Spleen (tissue), 7 donors: Measurements from ENCODE around the gene SLC22A3.

ENCODE experiments used
- CTCF ChIP-seq, 11 experiments: fragments of 200-600 bp in 7 of 11; fragments of 450-650 bp in 4 of 11; sonication (generic) in 4 of 11; IDR thresholded peaks in 8 of 11; conservative IDR thresholded peaks in 3 of 11; 1 replicate in 7 of 11; 2 replicates in 4 of 11; pipeline versions ENCODE4 v1.4.0 to v1.8.0; 2016 to 2021; ENCODE audit warnings: antibody characterized with exemption in 11 of 11, inconsistent platforms in 4 of 11, mild to moderate bottlenecking in 1 of 11
- POLR2A ChIP-seq, 3 donors: fragments of 450-650 bp; IDR thresholded peaks; one replicate each; pipeline ENCODE4 v1.5.1; 2017; ENCODE audit warnings: antibody characterized with exemption in 3 of 3, mild to moderate bottlenecking in 1 of 3
- donor health status: DM: no; HTN: no; CAD: no; lungs with moderate emphysema.
- donor health status: DM: no; HTN: no; CAD: no.
- donor health status: DM: no; HTN: no; CAD: no.

DNA sequence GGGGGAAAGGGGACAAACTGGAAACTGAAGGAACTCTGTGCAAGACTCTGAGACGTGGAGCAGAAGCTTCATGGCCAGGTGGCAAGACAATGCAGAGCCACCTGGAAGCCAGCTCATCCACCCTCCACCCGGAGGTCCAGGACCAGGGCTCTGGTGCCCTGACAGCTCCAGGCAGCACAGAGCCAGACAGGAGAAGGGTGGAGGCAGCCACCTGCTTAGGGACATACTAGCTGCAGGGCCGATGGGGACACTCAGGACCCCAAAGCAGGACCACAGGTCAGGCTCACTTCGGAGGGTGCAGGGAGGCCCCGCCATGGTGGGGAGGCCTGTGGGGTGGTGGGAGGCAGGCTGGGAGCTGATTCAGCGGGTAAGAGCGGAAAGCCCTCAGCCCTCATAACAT, 19.0 kb upstream of the SLC22A3 start:
- TF ChIP-seq POLR2A (IDR thresholded peaks at IDR 0.05) (no peak), CTCF (IDR thresholded peaks at IDR 0.05 in 8 of 11, conservative IDR thresholded peaks at IDR 0.05 in 3 of 11) (no peak)
